Fibroblast of skin of left biceps (primary cell): ENCODE data around the gene GRK4.
"Not testable (repeated sequence)": the region's sequence is repeated elsewhere in the genome, so short reads cannot be mapped to it uniquely, and the experiment has no call there.

ENCODE experiments used
- DNase-seq, 2 experiments: peaks; one replicate each; pipeline ENCODE4 v3.0.0-alpha.2; 2013; ENCODE audit warnings: low read depth in 2 of 2

GRK4 gene

GRCh38 chr4:2941138-2942036 lies 22.0 kb upstream of the GRK4 start:
- no peak for DNase-seq

- DNase-seq: no peak
These were observed 21.3 kb upstream of the GRK4 start for GRCh38 chr4:2942037-2942531.

GRCh38 chr4:2942532-2943363 lies 20.6 kb upstream of the GRK4 start:
- no peak for DNase-seq

DNA sequence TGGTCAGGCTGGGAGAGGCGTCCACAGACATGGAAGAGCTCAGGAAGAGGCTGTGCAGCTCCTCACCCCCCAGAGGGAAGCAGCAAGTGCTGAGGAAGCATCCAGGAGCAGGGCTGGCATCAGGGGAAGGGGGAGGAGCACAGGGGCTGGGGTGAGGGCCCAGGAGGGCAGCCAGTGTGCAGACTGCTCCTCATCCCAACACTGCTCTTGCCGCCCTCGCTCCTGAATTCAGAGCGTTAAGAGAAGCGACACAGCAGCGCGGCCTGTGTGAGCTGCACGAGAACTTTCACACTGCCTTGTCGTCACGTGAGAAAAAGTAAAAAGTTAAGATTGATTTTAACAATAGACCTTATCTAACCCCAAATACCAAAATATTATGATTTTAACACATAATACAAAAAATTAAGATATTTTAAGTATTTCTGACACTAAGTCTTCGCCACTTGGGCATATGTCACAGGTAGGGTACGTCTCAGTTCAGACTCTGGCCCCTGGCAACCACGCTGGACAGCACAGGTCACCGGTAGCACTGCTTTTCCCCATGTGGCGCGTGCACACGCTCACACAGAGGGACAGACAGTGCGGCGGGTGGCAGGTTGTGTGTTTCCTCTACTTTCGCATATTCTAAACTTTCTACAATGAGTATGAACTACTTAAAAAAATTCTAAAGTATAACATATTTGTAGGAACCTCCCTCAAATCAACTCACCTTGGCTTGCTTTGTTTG lies 19.8 kb upstream of the GRK4 start:
- no peak for DNase-seq

GRCh38 chr4:2944091-2944482 lies 19.3 kb upstream of the GRK4 start:
- DNase-seq: no peak

DNA sequence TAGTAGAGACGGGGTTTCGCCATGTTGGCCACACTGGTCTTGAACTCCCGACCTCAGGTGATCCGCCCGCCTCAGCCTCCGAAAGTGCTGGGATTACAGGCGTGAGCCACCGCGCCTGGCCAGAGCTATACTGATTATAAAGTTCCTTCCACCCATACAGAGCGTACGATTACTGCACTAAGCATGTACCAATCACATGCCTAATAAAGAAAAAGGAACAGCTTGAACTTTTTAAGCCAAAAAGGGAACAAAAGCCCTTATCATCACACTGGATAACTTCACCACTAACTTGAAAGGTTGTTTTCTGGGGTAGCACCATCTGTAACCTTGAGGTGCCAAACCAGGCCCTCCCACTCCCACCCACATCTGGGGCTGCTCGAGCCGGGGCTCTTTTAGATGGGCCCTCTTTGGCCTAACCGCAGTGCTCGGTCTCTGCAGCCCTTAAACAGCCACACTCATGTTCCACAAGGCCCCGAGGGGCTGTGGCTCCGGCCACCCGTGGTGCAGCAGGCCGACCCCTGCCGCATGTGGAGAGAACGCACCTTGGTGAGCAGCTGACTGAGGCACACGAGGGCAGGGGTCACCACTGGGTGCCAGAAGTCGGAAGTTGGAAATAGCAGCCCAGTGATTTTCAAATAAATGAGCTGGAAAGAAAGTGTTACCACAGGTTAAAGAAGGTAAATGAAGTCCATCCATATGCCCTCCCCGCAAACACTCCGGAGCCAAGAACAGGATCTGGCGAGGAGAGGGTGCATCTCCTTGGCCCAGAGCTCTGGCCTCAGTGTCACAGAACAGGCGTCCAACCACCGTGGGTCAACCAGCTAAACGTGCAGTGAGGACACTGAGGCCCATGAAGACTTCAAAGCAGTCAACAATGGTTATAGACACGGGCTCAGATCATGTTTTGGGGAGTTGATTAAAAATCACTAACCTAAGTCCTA lies 18.5 kb upstream of the GRK4 start:
- DNase-seq: no peak

DNA sequence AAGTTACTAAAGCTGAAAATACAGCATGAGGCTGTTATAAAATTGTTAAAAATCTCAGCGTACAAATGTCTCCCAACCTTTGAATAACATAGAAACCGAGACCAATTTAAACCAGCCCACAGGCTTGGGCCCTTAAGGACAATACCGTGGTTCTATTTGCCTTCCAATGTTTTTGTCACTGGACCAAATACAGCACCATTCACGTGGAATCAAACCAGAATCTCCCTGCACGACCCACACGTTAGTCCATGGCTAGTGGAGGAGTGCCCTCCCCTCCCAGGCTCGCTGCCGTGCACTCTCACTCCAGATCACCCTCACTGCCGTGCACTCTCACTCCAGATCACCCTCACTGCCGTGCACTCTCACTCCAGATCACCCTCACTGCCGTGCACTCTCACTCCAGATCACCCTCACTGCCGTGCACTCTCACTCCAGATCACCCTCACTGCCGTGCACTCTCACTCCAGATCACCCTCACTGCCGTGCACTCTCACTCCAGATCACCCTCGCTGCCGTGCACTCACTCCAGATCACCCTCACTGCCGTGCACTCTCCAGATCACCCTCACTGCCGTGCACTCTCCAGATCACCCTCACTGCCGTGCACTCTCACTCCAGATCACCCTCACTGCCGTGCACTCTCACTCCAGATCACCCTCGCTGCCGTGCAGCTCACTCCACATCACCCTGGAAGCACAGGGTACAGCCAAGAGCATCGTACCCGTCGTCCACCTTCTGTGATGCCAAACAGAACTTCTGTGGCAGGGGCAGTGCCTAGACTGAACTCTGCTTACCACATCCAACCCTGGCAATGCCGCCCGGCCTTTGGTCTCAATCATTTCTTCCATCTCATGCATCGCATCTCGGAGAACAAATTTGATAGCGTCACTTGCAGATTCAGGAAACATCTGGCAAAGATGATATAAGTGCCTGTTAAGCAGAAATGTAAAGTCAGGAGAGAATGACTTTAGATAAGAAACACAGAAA lies 17.5 kb upstream of the GRK4 start:
- not testable (repeated sequence) for DNase-seq

DNA sequence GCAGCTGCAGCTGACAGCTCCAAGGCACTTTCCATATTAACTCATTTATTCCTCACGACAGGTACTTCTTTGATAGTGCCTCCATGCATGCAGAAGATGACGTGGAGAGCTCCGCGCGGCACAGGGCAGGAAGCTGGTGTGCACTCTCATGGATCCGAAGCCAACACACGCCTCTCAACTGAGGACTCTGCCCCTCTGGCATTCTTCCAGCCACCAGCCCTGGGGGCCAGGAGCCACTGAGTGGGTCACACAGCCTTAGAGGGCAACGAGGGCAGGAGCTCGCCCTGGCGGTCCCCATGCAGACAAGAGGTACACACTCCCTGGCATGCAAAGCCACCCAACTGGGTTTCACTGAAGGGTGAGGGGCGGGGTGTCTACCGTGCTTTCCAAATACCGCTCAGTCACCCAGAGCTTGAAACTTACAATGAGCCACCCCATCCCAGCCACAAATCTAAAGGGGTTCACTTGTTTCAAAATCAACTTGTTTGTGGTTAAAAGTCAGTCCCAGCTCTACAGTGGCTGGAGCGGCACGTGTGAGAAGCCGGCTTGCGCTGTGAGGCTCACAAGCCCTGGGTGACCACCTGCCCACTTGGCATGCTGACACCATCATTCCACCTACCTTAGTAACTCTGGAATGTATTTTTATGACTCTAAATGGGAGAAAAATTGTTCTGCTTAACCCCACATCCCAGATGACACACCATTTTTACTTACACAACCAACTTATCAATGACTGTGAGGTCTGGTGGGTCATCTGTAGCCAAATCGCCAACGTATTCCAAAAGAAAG lies 16.4 kb upstream of the GRK4 start:
- no peak for DNase-seq

DNA sequence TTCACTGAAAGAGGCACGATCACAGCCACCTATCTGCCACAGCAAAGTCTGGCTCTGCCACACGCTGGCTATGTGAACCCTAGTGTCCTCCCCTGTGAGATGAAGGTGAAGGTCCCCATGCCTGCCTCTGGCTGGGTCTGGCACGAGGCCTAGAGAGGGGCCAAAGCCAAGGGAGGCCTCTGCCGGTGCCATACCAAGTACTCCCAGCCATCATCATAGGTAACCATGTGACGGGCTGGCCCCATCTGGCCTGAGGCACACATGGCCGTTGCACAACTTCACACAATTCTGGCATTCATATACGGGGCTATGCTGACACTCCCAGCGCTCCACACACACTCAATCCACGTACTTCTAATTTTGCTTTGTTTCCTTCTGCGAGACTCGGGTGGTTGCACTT lies 15.4 kb upstream of the GRK4 start:
- no peak for DNase-seq

- no peak for DNase-seq
These were observed 14.2 kb upstream of the GRK4 start for GRCh38 chr4:2948895-2949781.

DNA sequence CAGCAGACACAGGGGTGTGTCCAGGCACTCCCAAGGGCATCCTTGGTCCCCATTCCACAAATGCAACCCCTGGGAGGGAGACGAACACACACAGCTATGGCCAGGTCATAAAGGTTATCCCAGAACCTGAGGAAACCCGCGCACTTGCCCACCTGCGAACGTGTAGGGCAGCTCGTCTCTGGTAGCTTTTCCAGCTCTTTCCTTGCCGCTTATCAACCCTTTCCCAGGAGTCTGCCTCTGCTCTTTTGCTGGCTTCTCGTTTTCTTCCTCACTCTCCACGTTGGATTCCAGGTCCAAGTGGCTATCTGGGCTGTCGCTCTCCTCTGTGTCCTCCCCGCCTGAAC lies 13.6 kb upstream of the GRK4 start:
- DNase-seq: no peak

GRCh38 chr4:2950221-2950989 lies 13.0 kb upstream of the GRK4 start:
- DNase-seq: no peak

DNA sequence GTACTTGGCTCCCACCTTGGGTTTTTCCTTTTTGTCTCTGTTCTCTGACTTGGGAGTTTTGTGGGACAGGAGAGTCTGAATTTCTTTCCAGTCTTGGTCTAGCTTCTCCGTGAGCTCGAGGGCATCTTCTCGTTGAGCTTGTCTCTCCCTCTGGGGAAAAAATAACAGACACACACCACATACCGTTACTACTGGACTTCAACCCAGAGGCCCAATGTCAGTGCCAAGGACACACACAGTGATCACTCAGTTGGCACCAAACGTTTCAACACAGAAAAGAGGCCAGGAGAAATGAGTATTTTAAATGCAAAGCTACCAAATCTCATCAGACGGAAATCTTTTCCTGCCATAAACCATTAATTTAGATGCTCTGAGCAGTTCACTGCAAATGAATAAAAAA lies 9.9 kb upstream of the GRK4 start:
- DNase-seq: no peak

- no peak for DNase-seq
These were observed 8.8 kb upstream of the GRK4 start for GRCh38 chr4:2954358-2955185.

DNA sequence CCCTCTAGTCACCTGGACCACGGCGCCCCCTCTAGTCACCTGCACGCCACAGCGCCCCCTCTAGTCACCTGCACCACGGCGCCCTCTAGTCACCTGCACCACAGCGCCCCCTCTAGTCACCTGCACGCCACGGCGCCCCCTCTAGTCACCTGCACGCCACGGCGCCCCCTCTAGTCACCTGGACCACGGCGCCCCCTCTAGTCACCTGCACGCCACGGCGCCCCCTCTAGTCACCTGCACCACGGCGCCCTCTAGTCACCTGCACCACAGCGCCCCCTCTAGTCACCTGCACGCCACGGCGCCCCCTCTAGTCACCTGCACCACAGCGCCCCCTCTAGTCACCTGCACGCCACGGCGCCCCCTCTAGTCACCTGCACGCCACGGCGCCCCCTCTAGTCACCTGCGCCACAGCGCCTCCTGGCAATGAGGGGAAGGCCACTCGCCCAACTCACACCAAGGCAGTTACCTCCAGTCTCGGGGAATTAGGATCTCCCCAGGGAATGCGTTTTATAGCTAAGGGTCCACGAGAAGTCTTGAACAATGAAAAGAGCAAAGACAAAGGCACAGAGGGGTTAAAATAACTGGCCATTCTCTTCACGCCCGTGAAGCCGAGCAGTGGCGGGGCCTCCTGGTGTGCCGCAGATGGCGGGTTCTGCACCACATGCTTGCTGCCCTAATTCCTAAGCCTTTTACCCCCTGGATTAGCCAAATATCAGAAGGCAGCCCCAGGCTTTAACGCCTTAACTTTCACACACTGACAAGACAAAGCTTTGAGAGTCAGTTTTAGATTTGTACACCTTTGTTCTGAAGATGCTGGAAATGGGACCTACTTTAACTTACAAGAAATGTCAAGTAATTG lies 8.0 kb upstream of the GRK4 start:
- DNase-seq: not testable (repeated sequence)
